Heart right ventricle (tissue), 16 donors: ENCODE measurements around the gene SLC23A1. TPM values are rescaled to one million over a fixed set of nuclear protein-coding genes. Genes with fewer than 3 reads are reported as not detected.

Source experiments
- ATAC-seq, 8 donors: fragments of 200-7000 bp; cut with Tn5 transposase; one replicate each; pipeline ENCODE4 v1.9.1; 2020; ENCODE audit warnings: mild to moderate bottlenecking in 8 of 8, moderate library complexity in 8 of 8, moderate number of reproducible peaks in 1 of 8
- DNase-seq, 2 donors: peaks; one replicate each; pipeline ENCODE4 v3.0.0-alpha.2; 2020
- H3K27ac ChIP-seq, 10 donors: fragments of 200-600 bp; sonication (generic) in 2 of 10; one replicate each; pipeline versions ENCODE4 v1.5.0 to v1.8.0; 2020 to 2022; ENCODE audit warnings: mild to moderate bottlenecking in 3 of 10
- H3K27me3 ChIP-seq, 7 donors: fragments of 200-600 bp; one replicate each; pipeline ENCODE4 v1.8.0; 2021 to 2022; ENCODE audit warnings: mild to moderate bottlenecking in 2 of 7
- H3K36me3 ChIP-seq, 9 donors: fragments of 200-600 bp; sonication (generic) in 1 of 9; one replicate each; pipeline versions ENCODE4 v1.5.0 to v1.8.0; 2020 to 2022; ENCODE audit warnings: mild to moderate bottlenecking in 2 of 9
- H3K4me1 ChIP-seq, 9 donors: fragments of 200-600 bp; sonication (generic) in 1 of 9; one replicate each; pipeline versions ENCODE4 v1.5.0 to v1.8.0; 2020 to 2022; ENCODE audit warnings: mild to moderate bottlenecking in 4 of 9
- H3K4me3 ChIP-seq, 10 donors: fragments of 200-600 bp; sonication (generic) in 2 of 10; one replicate each; pipeline versions ENCODE4 v1.5.0 to v1.8.0; 2020 to 2022; ENCODE audit warnings: mild to moderate bottlenecking in 7 of 10, moderate library complexity in 2 of 10
- H3K9me3 ChIP-seq, 11 donors: fragments of 200-600 bp in 10 of 11; sonication (generic) in 2 of 11; one replicate each; pipeline versions ENCODE4 v1.5.0 to v1.8.0; 2013 to 2022; ENCODE audit warnings: mild to moderate bottlenecking in 2 of 11, control low read depth in 1 of 11, moderate library complexity in 1 of 11
- WGBS, 2 donors: extraction: QIAGEN DNeasy Blood & Tissue Kit; methylation state at CpG; one replicate each; pipeline ENCODE4 v1.1.7; 2013; ENCODE audit warnings: inconsistent platforms in 1 of 2; 5-methylcytosine and 5-hydroxymethylcytosine counted together
- intact Hi-C, 10 donors: fragments of 100-400 bp; cut with DNase I; formaldehyde crosslinking; loops; one replicate each; pipeline versions ENCODE4 v1.11.1 to v1.14.2; 2022
- polyA plus RNA-seq, 2 donors: library from polyadenylated mRNA; stranded (reverse); fragments of 200-250 nt; gene quantifications; one replicate each; pipeline ENCODE4 v1.2.3, GENCODE V29; 2013
- total RNA-seq, 10 donors: library from RNA; stranded (reverse); fragmentation: NEBNext Ultra II Directional in 3 of 10; extraction: Animal tissue kit (Norgen Biotek cat#: 25700) in 3 of 10; gene quantifications; one replicate each; pipeline versions ENCODE4 v1.2.1 to v1.2.4, GENCODE V29; 2021 to 2023
- TF ChIP-seq, protein P1 (sequence below), 9 donors: fragments of 200-600 bp; sonication (generic) in 2 of 9; IDR thresholded peaks; one replicate each; pipeline versions ENCODE4 v1.5.0 to v1.8.0; 2021 to 2022; ENCODE audit warnings: antibody characterized with exemption in 9 of 9, mild to moderate bottlenecking in 5 of 9, moderate library complexity in 1 of 9
- donor health status: Arrhythmogenic right ventricular cardiomyopathy.
- donor health status: ischemic (EF 13 %, LVEDD 7.1; RV severe dilation, severe dysfunction).
- donor health status: healthy with polysubstance abuse.
- donor health status: DM: no; HTN: yes; CAD: no.
- donor health status: DM: no; HTN: no; CAD: no.
- donor health status: ischemic (EF 25% LVEDD 6.9; RV normal size, moderate dysfunction).
- donor health status: ischemic (EF 25% LVEDD 5.7; RV mildly dilated, moderate dysfunction).
- donor health status: healthy.
- donor health status: DM: yes; HTN: yes; CAD: no.
- donor health status: Ischemic cardiomyopathy.
- donor health status: ischemic (EF 35%, LVEDD 5.7; RV mildly dilated, moderate dysfunction).
- donor health status: nonischemic (EF 11% LVEDD 7.7; RV severe dilation, severe dysfunction).
- donor health status: DM: yes; HTN: yes; CAD: no.
- donor health status: PGD.
- donor health status: ischemic (EF 29% LVEDD 5.4; RV normal size, mild dysfunction).
- donor health status: nonischemic (EF 23%, LVEDD 6.1; RV moderate dilation, normal function).

SLC23A1 gene
- total and polyA plus RNA-seq, 12 donors = 0.19 TPM; not detected in 11

DNA sequence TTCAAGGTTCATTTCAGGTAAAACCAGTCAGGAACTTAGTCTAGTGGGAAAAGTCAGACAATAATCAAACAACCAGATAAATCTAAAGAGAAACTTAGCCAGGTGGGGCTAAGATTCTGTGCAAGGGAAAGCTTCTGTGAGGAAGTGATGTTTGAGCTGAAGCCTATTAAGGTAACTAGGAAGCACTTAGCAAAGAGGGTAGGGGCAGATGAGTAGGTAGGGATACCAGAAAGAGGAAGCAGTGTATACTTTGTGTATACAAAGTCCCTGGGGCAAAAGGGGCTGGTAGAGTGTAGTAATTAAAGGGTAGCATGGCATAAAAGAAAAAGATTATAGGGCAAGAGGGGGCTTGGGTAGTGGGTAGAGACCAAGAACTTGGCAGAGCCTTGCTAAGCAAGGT lies 24.4 kb upstream of the SLC23A1 start:
- ATAC-seq = no peak
- intact Hi-C loops = no loop called here

DNA sequence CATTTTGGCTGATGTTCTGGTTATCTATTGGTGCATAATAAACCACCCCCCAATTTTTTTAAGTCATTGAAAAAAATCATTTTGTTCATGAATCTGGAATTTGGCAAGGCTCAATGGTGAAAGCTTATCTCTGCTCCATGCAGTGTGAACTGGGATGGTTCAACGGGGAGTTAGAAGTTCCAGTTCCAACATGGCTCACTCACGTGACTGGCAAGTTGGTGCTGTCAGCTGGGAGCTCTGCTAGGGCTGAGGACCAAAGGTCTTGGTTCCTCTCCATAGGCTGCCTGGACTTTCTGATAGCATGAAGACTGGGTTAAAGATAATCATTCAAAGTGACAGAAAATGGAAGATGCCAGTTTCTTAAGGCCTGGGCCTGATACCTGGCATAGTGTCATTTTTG lies 23.9 kb upstream of the SLC23A1 start:
- H3K36me3 ChIP-seq = peaks cover 0 to 18% (median 0%) of the 10 kb centered on the region in 9 donors
- no peaks in the 10 kb centered on the region for H3K27me3 ChIP-seq
- TF ChIP-seq, protein P1, sequence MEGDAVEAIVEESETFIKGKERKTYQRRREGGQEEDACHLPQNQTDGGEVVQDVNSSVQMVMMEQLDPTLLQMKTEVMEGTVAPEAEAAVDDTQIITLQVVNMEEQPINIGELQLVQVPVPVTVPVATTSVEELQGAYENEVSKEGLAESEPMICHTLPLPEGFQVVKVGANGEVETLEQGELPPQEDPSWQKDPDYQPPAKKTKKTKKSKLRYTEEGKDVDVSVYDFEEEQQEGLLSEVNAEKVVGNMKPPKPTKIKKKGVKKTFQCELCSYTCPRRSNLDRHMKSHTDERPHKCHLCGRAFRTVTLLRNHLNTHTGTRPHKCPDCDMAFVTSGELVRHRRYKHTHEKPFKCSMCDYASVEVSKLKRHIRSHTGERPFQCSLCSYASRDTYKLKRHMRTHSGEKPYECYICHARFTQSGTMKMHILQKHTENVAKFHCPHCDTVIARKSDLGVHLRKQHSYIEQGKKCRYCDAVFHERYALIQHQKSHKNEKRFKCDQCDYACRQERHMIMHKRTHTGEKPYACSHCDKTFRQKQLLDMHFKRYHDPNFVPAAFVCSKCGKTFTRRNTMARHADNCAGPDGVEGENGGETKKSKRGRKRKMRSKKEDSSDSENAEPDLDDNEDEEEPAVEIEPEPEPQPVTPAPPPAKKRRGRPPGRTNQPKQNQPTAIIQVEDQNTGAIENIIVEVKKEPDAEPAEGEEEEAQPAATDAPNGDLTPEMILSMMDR (IDR thresholded peaks at IDR 0.05) = no peak
- no peak overlapping the region for H3K4me3 ChIP-seq
- no peak for ATAC-seq
- 34 to 51% methylated on average over 2 of the region's 2 CpGs for WGBS, 2 donors
- intact Hi-C loops = no loop called here
- H3K4me1 ChIP-seq = peaks cover 6 to 41% (median 26%) of the 10 kb centered on the region in 9 donors
- no peaks in the 10 kb centered on the region for H3K9me3 ChIP-seq
- H3K27ac ChIP-seq = no peak overlapping the region
- no peak for DNase-seq

More for the DNA sequence above, 24.4 kb upstream of the SLC23A1 start:
- DNase-seq = no peak
- H3K4me1 ChIP-seq = peaks cover 6 to 38% (median 26%) of the 10 kb centered on the region in 9 donors
- no peak overlapping the region for H3K4me3 ChIP-seq
- H3K27me3 ChIP-seq = no peaks in the 10 kb centered on the region
- peaks cover 0 to 23% (median 0%) of the 10 kb centered on the region in 9 donors for H3K36me3 ChIP-seq
- TF ChIP-seq, protein P1 (IDR thresholded peaks at IDR 0.05) = no peak
- no peaks in the 10 kb centered on the region for H3K9me3 ChIP-seq
- no peak overlapping the region for H3K27ac ChIP-seq

DNA sequence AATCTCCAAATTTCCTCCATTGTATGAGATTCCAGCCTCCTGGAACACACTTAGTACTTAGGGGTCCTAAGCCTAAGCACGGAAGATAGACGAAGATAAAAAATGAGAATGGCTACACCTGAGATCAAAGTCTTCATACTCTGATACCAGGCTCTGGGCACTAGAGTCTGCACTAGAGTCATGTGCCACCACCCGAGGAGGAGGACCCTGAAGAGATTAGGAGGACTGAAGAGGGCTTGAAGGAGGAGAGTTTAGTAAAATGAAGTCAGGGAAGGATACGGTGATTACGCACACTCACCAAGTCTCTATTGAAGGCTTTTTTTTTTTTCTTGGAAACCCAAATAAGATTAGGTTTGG lies 21.4 kb upstream of the SLC23A1 start:
- Histone ChIP-seq H3K27ac (peak overlapping the region; percentile 79 to 98 (median 90)), H3K36me3 (peaks cover 0 to 20% (median 0%) of the 10 kb centered on the region in 9 donors), H3K4me1 (peaks cover 6 to 29% (median 16%) of the 10 kb centered on the region in 9 donors), H3K4me3 (peak overlapping the region in 9 of 10 donors; percentile 36 to 59 (median 52)), H3K9me3 (no peaks in the 10 kb centered on the region), H3K27me3 (no peaks in the 10 kb centered on the region)
- DNase-seq (no peak), ATAC-seq (no peak)
- TF ChIP-seq, protein P1 (IDR thresholded peaks at IDR 0.05) = no peak
- 59% methylated on average over 5 of the region's 5 CpGs for WGBS, 2 donors
- intact Hi-C loops = no loop called here

DNA sequence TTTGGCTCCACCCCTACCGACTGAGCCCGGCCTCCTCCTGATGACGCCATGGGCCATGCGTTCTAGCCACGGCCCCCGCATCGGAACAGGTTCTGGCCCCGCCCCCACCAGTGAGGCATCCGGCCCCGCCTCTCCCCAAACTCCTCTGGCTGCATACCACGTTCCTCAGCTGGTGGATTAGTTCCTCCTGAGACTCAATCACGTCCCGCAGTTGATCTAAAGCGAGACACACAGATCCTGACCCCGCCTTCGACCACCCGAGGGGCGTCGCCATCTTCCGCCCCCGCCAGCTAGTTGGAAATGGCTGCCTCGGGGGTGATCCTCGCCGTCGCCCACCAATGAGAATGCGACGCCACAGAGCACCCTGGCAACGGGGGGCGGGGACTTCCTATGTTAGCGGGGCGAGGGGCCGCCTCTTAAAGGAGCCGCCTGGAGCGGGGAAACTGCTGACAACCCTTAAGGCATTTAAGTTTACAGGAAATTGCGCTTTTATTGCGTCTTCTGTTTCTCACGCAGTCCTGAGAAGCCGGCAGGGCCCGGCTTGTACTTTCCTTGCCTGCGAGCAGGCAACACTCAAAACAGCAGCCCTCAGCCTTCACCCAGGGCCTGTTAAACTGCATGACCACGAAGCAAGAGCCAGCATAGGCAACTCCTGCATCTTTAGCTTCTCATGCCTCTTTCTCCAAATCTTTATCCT lies 20.8 kb upstream of the SLC23A1 start, which contains the start of gene SPATA24:
Gene SPATA24, minus strand, starts transcription at position 303 of the 697 bp plus-strand sequence. Its CDS starts 29 bp downstream, at position 274.
- Histone ChIP-seq H3K27me3 (no peaks in the 10 kb centered on the region), H3K36me3 (peaks cover 0 to 22% (median 0%) of the 10 kb centered on the region in 9 donors), H3K27ac (peak within 1 kb of the TSS; percentile 79 to 98 (median 90)), H3K9me3 (no peaks in the 10 kb centered on the region), H3K4me3 (peak within 1 kb of the TSS; percentile 26 to 59 (median 52)), H3K4me1 (peaks cover 6 to 29% (median 16%) of the 10 kb centered on the region in 9 donors)
- WGBS, 2 donors = 0 to 1% methylated on average over 41 of the region's 41 CpGs
- DNase-seq = peak; percentile 97 to 98
- TF ChIP-seq, protein P1 (IDR thresholded peaks at IDR 0.05) = no peak
- intact Hi-C loops = no loop called here
- ATAC-seq = peak; percentile 94 to 98 (median 97)
